K562 (cell line): ENCODE measurements around the gene CCDC73. TPM values are rescaled to one million over a fixed set of nuclear protein-coding genes. Genes with fewer than 3 reads are reported as not detected.
"Not testable (repeated sequence)": the region's sequence is repeated elsewhere in the genome, so short reads cannot be mapped to it uniquely, and the experiment has no call there.

ENCODE experiments used
- ATAC-seq: fragments of 200-7000 bp; cut with Tn5 transposase; 3 replicates; pipeline ENCODE4 v1.9.1; 2020; ENCODE audit warnings: moderate library complexity
- BruUV-seq: library from RNA; stranded (reverse); fragments of 400-500 nt; replicated peaks from 2 replicates; lab custom pipeline; 2021; lab: Mats Ljungman, UMichigan
- CTCF ChIA-PET: fragments of 300-600 bp; formaldehyde crosslinking; extraction: SDS; loops from one replicate; lab custom pipeline; 2021; ENCODE audit warnings: low intra/inter-chr PET ratio; lab: Yijun Ruan, JAX
- POLR2A ChIA-PET: fragments of 300-600, 350-650 bp; sonication (Branson Sonifier 250); formaldehyde crosslinking; extraction: SDS; loops from one replicate; lab custom pipeline; 2021; ENCODE audit warnings: antibody characterized with exemption, inconsistent platforms; lab: Yijun Ruan, JAX
- DNase-seq, 4 experiments: peaks; one replicate each; pipeline versions ENCODE4 v3.0.0 to v3.0.0-alpha.2; 2011 to 2018; ENCODE audit warnings: low spot score in 3 of 4, mixed read lengths in 3 of 4; ENCODE audit errors: extremely low read depth in 1 of 4
- FAIRE-seq: peaks from 2 replicates; lab custom pipeline; 2011; peaks lifted over from hg19 to GRCh38; lab: Jason Lieb, UNC
- H2AFZ ChIP-seq: 2 replicates; pipeline ENCODE4 v1.6.0; 2011; ENCODE audit warnings: low read depth, low read length, control low read depth, inconsistent platforms
- H3K27ac ChIP-seq: fragments of 200-600 bp; 3 replicates; pipeline ENCODE4 v1.8.0; 2011; ENCODE audit warnings: low read depth, mild to moderate bottlenecking, control low read depth, inconsistent platforms, low read length, moderate library complexity, mixed read lengths; ENCODE audit errors: extremely low read depth
- H3K27me3 ChIP-seq, 2 experiments: fragments of 300-600 bp in 1 of 2; 2 replicates in 1 of 2; 3 replicates in 1 of 2; pipeline versions ENCODE4 v1.6.0 to v1.8.0; 2011; ENCODE audit warnings: inconsistent platforms in 2 of 2, low read length in 2 of 2, mild to moderate bottlenecking in 1 of 2, mixed read lengths in 1 of 2, moderate library complexity in 1 of 2; ENCODE audit not compliant: control insufficient read depth in 2 of 2, insufficient read depth in 2 of 2
- H3K36me3 ChIP-seq: fragments of 300-600 bp; 3 replicates; pipeline ENCODE4 v1.8.0; 2011; ENCODE audit warnings: mild to moderate bottlenecking, low read length, inconsistent platforms; ENCODE audit not compliant: control insufficient read depth, insufficient read depth
- H3K4me1 ChIP-seq, 2 experiments: fragments of 200-600 bp in 1 of 2; replicated peaks in 1 of 2; 2 replicates in 1 of 2; 3 replicates in 1 of 2; pipeline versions ENCODE4 v1.5.1 to v1.8.0; 2011; ENCODE audit warnings: inconsistent platforms in 2 of 2, low read length in 2 of 2, mild to moderate bottlenecking in 1 of 2, mixed read lengths in 1 of 2, moderate library complexity in 1 of 2; ENCODE audit not compliant: control insufficient read depth in 2 of 2, insufficient read depth in 2 of 2
- H3K4me2 ChIP-seq: 2 replicates; pipeline ENCODE4 v1.6.1; 2011; ENCODE audit warnings: low read length, control low read depth, inconsistent platforms, mixed read lengths; ENCODE audit not compliant: insufficient read depth
- H3K4me3 ChIP-seq: fragments of 200-600 bp; sonication (generic), shearing (Covaris generic); 2 replicates; pipeline ENCODE4 v1.5.1; 2016; ENCODE audit warnings: control low read depth, inconsistent platforms
- H3K79me2 ChIP-seq: fragments of 200-600 bp; 3 replicates; pipeline ENCODE4 v1.8.0; 2011; ENCODE audit warnings: low read length, inconsistent platforms; ENCODE audit not compliant: control insufficient read depth, insufficient read depth
- H3K9ac ChIP-seq, 2 experiments: 2 replicates each; pipeline versions ENCODE4 v1.6.0 to v1.6.1; 2011; ENCODE audit warnings: low read depth in 2 of 2, low read length in 2 of 2, control low read depth in 1 of 2, inconsistent platforms in 1 of 2, mild to moderate bottlenecking in 1 of 2, mixed read lengths in 1 of 2; ENCODE audit not compliant: insufficient read depth in 1 of 2
- H3K9me1 ChIP-seq: one replicate; pipeline ENCODE4 v1.6.0; 2011; ENCODE audit warnings: inconsistent platforms, mild to moderate bottlenecking, low read length, moderate library complexity; ENCODE audit not compliant: control insufficient read depth, insufficient read depth
- H3K9me3 ChIP-seq: replicated peaks from 2 replicates; pipeline ENCODE4 v1.5.1; 2011; ENCODE audit warnings: low read depth, low read length, inconsistent platforms; ENCODE audit not compliant: control insufficient read depth, insufficient read depth
- H4K20me1 ChIP-seq: replicated peaks from 2 replicates; pipeline ENCODE4 v1.6.1; 2011; ENCODE audit warnings: low read length, inconsistent platforms, mixed read lengths; ENCODE audit not compliant: control insufficient read depth, insufficient read depth
- RAD51 ChIP-seq: fragments of 450-650 bp; IDR thresholded peaks from 2 replicates; pipeline ENCODE4 v1.7.1; 2016; ENCODE audit warnings: low read depth, mild to moderate bottlenecking, borderline replicate concordance
- TFE3 ChIP-seq: fragments of 450-650 bp; formaldehyde crosslinking; IDR thresholded peaks from 2 replicates; pipeline ENCODE4 v1.4.0; 2020; ENCODE audit warnings: mild to moderate bottlenecking, mixed read lengths
- TOE1 ChIP-seq, 2 experiments: fragments of 450-650 bp in 1 of 2; sonication (generic) in 1 of 2; formaldehyde crosslinking in 1 of 2; IDR thresholded peaks; 2 replicates each; pipeline versions ENCODE4 v1.7.1 to v1.8.0; 2016 to 2022; ENCODE audit warnings: borderline replicate concordance in 2 of 2, mild to moderate bottlenecking in 2 of 2, antibody characterized with exemption in 1 of 2, inconsistent platforms in 1 of 2, low read depth in 1 of 2, missing genetic modification reagents in 1 of 2, moderate library complexity in 1 of 2
- WGBS: fragments of 100-300 bp; shearing (Covaris generic); methylation state at CpG from one replicate; pipeline ENCODE4 v1.1.6; 2016; ENCODE audit warnings: low coverage, mixed read lengths; ENCODE audit not compliant: insufficient coverage; ENCODE audit errors: missing lambda C conversion rate; 5-methylcytosine and 5-hydroxymethylcytosine counted together
- in situ Hi-C: fragments of 300-500 bp; cut with MboI; formaldehyde crosslinking; loops from 4 replicates; pipeline ENCODE4 v1.15.0; 2018; ENCODE audit warnings: inconsistent platforms, mixed read lengths
- intact Hi-C: fragments of 100-400 bp; cut with micrococcal nuclease; formaldehyde crosslinking; loops from 2 replicates; pipeline ENCODE4 v1.14.2; 2022
- polyA plus RNA-seq, 8 experiments: library from polyadenylated mRNA; depleted of rRNA in 4 of 8; stranded (reverse) in 5 of 8; unstranded in 3 of 8; fragments of >200 nt; fragmentation: Nextera tagmentation in 2 of 8; fragmentation: Illumina TruSeq in 1 of 8; extraction: Ambion mirVana in 2 of 8; extraction: Trizol in 1 of 8; gene quantifications; 2 replicates each; pipeline versions ENCODE4 v1.2.1 to v1.2.3, GENCODE V29; 2011 to 2014; ENCODE audit warnings: inconsistent platforms in 1 of 8, missing spikeins in 1 of 8
- total RNA-seq, 7 experiments: library from RNA; depleted of rRNA in 6 of 7; stranded (reverse); fragments of >200 nt in 6 of 7; fragmentation: Illumina TruSeq in 2 of 7; extraction: Trizol in 2 of 7; gene quantifications; 2 replicates each; pipeline versions ENCODE4 v1.2.1 to v1.2.3, GENCODE V29; 2011 to 2021; ENCODE audit warnings: low replicate concordance in 1 of 7

Gene CCDC73
- total and polyA plus RNA-seq, 9 of the 15 experiments (the other 6 are each of a cell fraction or from before 2014, with no cell fraction given) = 0.20 to 0.21 TPM; not detected in 7

GRCh38 chr11:32708978-32709377, 85.5 kb downstream of the CCDC73 start:
- H3K36me3 ChIP-seq; intact Hi-C loops; H3K9me1 ChIP-seq; CTCF ChIA-PET; FAIRE-seq; DNase-seq; TF ChIP-seq TOE1 (CRISPR knock-in tag; IDR thresholded peaks at IDR 0.05; ENCODE audit: borderline replicate concordance, low read depth): not testable (repeated sequence)
- WGBS = 5% methylated on average over 3 of the region's 3 CpGs
- TF ChIP-seq TFE3 (CRISPR knock-in tag) (peak; percentile 85), TOE1 (IDR thresholded peaks at IDR 0.05; ENCODE audit: borderline replicate concordance) (0 out of 2 replicates have a peak, but pooled peaks have one; percentile 34), RAD51 (peak; percentile 28; the same call in 1 of the 2 replicates)
- TF ChIP-seq, all 486 proteins: peak for 3; not testable (repeated sequence) for 483
- H3K4me2 ChIP-seq, H3K79me2 ChIP-seq, H4K20me1 ChIP-seq, in situ Hi-C loops, H3K4me3 ChIP-seq, H3K9ac ChIP-seq, H3K27ac ChIP-seq, H3K9me3 ChIP-seq, BruUV-seq, ATAC-seq, POLR2A ChIA-PET, H3K4me1 ChIP-seq, H2AFZ ChIP-seq: not testable (repeated sequence)
- peaks cover 2 to 15% of the 10 kb centered on the region in 2 experiments; a peak in 3 of 5 replicates for H3K27me3 ChIP-seq
